ENCODE data around the gene PRMT1.

Gene PRMT1

DNA sequence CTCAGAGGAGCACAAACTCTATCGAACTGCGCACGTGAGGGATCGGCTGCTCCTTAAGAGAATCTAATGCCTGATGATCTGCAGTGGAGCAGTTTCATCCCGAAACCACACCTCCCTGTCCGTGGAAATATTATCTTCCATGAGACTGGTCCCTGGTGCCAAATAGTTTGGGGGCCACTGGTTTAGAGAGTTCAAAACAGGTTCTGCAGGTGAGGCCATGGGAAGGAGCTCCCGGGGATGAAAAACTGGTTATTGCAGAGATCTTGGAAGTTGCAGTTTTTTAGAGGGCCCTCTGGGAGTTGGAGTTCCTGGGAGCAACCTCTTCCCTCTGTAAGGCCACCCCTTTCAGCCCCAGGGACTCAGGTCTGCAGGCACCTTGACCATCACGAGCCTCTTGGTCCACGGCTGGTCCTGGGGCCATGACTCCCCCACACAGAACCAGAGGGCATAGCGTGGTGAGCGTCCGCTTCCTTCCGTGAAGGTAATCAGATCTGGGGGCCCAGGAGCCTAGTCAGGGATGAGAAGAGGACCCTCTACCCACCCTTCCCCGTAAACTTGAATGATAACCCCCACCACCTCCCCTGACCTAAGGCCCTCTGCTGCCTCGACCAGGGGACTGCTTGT is 16.6 kb upstream of the PRMT1 start:
- in situ Hi-C loops (cut with MboI; ENCODE audit: low pct_unique_long_range_greater_than_20kb, low sequenced_read_pairs, unreplicated experiment), result no loop called here
- DNase-seq (ENCODE audit: low spot score), result no peak
- TF ChIP-seq, protein P1, sequence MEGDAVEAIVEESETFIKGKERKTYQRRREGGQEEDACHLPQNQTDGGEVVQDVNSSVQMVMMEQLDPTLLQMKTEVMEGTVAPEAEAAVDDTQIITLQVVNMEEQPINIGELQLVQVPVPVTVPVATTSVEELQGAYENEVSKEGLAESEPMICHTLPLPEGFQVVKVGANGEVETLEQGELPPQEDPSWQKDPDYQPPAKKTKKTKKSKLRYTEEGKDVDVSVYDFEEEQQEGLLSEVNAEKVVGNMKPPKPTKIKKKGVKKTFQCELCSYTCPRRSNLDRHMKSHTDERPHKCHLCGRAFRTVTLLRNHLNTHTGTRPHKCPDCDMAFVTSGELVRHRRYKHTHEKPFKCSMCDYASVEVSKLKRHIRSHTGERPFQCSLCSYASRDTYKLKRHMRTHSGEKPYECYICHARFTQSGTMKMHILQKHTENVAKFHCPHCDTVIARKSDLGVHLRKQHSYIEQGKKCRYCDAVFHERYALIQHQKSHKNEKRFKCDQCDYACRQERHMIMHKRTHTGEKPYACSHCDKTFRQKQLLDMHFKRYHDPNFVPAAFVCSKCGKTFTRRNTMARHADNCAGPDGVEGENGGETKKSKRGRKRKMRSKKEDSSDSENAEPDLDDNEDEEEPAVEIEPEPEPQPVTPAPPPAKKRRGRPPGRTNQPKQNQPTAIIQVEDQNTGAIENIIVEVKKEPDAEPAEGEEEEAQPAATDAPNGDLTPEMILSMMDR (IDR thresholded peaks at IDR 0.05; ENCODE audit: extremely low read depth, insufficient read depth, missing control alignments), result no peak

DNA sequence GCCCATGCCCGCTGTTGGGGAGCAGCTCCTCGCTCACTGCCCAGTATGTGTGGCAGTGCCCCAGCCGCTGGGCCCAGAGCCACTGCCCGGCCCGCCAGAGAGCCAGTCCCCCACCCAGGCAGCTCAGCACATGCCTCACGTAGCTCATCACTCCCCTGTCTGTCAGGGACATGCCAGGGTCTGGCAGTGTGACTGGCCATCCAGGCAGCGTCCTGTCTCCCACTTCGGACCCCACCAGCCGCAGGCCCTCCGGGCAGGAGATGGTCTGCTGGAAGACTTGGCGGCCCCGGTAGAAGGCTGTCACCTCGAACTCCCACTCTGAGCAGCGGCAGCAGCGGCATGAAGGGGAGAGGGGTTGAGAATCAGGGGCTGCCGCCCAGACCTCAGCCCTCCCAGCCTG is 15.1 kb upstream of the PRMT1 start:
- DNase-seq (ENCODE audit: low spot score), result no peak
- TF ChIP-seq, protein P1 (IDR thresholded peaks at IDR 0.05; ENCODE audit: extremely low read depth, insufficient read depth, missing control alignments), result no peak
- in situ Hi-C loops (cut with MboI; ENCODE audit: low pct_unique_long_range_greater_than_20kb, low sequenced_read_pairs, unreplicated experiment), result no loop called here

DNA sequence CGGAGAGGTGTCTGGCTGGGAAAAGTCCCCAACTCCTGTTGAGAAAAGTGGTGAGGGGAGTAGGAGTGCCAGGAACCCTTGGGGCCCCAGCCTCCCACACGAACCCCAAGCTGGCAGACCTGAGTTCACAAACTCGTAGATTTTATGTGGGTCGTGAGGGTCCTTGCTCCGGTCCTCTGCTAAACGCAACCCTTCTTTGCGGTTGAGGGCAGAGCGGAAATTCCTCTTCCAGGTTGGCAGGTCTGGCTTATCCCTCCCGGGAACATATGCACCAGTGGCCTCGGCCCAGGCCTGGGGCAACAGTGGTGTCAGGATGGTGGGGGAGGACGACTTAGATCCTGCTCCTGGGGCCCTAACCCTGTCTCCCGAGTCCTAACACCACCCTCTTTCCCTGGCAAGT is 13.8 kb upstream of the PRMT1 start:
- in situ Hi-C loops (cut with MboI; ENCODE audit: low pct_unique_long_range_greater_than_20kb, low sequenced_read_pairs, unreplicated experiment), result no loop called here
- TF ChIP-seq, protein P1 (IDR thresholded peaks at IDR 0.05; ENCODE audit: extremely low read depth, insufficient read depth, missing control alignments), result no peak
- no peak for DNase-seq (ENCODE audit: low spot score)

DNA sequence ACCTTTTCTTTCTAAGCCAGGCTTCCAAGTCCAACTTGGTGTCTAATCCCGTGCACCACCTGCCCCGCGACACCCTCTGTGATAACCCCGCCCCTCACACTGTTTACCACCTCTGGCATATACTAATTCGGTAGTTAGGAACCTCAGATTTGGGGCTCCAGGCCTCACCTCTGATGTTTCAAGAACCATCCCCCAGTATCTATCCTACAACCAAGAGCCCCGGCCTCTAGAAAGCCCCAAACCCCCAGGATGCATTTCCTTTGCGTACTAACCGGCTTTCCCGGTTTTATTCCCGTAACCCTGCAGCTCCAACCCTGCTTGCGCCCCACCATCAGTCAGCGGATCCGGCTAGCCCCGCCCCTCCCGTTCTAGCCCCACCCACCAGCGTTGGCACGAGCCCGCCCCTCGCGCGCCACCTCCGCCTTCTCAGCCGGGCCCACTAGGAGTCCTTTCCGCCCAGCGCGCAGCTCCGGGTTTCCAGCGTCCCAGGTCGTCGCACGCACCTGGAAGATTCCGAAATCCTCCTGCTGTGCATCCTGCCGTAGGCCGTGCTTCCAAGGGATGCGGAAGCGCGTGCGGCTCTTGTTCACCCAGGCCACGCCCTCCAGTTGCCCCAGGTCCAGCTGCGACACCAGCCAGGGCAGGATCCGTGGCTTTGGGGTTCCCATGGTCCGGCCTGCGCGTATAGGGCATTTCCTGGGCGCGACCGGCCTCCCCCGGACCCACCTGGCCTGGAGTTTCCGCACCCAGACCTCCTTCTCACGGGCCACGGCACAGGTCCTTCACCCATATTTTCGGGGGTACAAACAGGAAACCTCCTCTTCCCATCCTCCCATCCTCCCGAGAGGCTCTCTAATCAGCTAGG is 12.7 kb upstream of the PRMT1 start:
- DNase-seq (ENCODE audit: low spot score), result peak; percentile 92
- in situ Hi-C loops (cut with MboI; ENCODE audit: low pct_unique_long_range_greater_than_20kb, low sequenced_read_pairs, unreplicated experiment), result no loop called here
- TF ChIP-seq, protein P1 (IDR thresholded peaks at IDR 0.05; ENCODE audit: extremely low read depth, insufficient read depth, missing control alignments), result no peak

DNA sequence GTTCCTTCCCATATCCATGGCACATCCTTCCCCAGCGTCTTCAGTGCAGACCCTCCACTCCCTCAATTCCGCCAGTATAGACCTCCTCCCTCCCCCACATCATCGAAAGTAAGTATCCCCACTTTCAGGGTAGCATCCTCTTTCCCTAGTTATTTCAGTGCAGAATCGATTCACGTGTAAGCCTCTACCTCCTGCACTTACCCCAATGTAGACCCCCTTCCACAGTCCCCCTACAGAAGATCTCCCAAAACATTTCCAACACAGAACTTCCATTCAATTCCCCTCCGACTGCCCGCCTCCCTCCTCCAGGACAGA is 12.1 kb upstream of the PRMT1 start:
- no peak for DNase-seq (ENCODE audit: low spot score)
- in situ Hi-C loops (cut with MboI; ENCODE audit: low pct_unique_long_range_greater_than_20kb, low sequenced_read_pairs, unreplicated experiment), result no loop called here

DNA sequence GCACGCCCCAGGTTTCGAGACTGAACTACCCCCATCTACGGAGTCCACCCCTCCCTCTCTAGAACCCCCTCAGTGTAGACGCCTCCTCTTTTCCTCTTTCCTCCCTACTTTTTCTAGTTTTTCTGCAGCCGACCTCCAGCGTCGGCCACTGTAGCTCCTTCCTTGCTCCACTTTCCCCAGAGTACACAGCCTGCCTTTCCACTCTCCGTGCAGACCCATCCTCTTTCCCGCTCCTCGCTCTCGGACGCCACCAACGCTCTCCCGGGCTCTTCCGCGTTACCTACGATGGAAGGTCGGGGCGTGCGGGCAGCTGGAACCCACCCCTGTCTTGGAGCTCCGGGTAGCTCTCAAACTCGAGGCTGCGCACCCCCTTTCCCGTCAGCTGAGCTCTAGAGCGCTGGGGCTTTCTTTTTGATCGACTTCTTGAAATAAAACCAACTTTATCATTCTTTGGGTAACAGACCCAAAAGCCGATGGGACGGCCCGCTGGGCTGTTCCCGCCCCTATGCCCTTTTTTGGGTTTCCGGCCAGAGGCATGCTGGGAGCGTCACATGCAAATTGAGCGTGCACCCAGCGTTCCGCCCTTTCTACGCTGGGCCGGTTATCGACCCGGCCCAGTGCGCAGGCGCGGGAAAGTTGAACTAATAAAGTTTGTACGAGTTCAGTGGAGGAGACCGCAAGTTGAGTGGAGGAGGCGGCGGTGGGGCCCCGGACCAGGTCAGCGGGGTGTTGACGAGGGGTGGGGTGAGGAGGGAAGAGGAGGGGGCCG is 11.5 kb upstream of the PRMT1 start, which contains the start of the genes BCL2L12 and IRF3:
BCL2L12 (plus strand) TSS at position 583 of the 769 bp plus-strand sequence. CDS start 760 bp downstream, outside the sequence.
IRF3 (minus strand) TSS at position 507 of the 769 bp plus-strand sequence. CDS start 1,019 bp downstream, outside the sequence.
- in situ Hi-C loops (cut with MboI; ENCODE audit: low pct_unique_long_range_greater_than_20kb, low sequenced_read_pairs, unreplicated experiment), result no loop called here
- TF ChIP-seq, protein P1 (IDR thresholded peaks at IDR 0.05; ENCODE audit: extremely low read depth, insufficient read depth, missing control alignments), result no peak
- peak; percentile 99 for DNase-seq (ENCODE audit: low spot score)

More for the DNA sequence above, 12.1 kb upstream of the PRMT1 start:
- TF ChIP-seq, protein P1 (IDR thresholded peaks at IDR 0.05; ENCODE audit: extremely low read depth, insufficient read depth, missing control alignments), result no peak
